Hypothalamus (tissue), 51 donors: ENCODE results near the gene SIGLEC9.

Experiments used
- DNase-seq, 51 donors: peaks; one replicate each; lab custom pipeline; 2025; lab: John Stamatoyannopoulos, UW

Gene SIGLEC9

DNA sequence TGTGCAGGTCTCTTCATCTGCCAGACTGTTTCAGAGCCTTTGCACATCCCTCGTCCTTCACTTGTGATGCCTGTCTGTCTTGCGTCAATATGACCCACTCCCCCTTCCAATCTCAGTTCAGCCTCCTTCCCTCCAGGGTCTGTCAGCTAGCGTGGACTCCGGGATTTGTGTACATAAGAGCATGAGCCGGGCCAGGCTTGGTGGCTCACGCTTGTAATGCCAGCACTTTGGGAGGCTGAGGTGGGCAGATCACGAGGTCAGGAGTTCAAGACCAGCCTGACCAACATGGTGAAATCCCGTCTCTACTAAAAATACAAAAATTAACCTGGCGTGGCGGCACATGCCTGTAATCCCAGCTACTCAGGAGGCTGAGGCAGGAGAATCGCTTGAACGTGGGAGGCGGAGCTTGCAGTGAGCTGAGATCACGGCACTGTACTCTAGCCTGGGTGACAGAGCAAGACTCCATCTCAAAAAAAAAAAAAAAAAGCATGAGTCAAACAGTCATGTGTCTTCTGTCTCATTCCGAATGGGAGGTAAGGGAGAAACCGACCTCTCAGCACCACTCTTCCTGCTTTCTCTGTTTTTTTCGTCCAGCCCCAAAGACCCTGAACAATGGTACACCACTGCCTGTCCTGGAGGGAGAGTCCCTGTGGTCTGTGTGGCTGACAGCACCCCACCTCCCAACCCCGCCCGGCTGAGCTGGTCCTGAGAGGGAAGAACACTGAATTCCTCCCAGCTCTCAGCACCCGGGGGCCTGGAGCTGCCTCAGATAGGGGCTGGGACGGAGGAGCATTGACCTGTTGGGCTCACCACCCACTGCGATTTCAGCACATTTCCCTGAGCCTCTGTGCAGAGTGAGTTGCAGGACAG, 2.4 kb upstream of the SIGLEC9 start:
- DNase-seq, result no peak

DNA sequence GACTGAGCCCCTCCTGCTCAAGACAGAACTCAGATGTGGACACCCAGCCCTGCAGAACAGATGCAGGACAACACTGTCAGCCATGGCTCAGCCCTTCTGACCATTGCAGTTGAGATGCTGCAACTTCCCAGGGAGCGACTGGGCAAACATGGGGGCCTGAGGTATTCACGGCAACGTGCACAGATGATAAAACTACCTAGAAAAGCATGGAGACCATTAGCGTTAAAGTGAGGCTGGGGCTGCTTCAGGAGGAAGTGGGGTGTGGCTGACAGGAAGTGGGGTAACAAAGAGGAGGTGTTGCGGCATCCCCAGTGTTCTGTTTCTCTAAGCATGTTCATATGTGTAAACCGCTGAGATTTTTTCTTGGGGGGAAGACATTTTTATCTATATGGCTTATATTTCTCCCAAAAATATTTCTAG, 1.3 kb upstream of the SIGLEC9 start:
- no peak for DNase-seq

DNA sequence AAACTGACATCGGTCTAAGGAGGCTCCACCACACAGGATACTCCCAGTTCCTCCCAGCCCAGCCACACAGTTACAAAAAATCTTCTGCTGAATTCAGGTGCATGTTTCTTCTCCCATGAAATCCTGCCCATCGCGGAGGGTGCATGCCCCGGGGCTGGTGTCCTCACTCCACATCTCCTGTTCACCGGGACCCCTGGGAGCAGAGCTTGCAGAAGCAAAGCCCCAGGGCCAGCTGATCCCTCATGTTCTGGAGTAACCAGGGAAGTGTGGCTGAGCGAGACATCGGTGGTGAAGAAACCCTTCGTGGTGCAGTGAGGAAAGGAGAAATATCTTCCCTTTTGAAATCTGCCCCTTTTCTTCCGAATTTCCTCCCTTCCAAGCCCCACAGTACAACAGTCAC, 904 bp upstream of the SIGLEC9 start:
- no peak for DNase-seq

DNA sequence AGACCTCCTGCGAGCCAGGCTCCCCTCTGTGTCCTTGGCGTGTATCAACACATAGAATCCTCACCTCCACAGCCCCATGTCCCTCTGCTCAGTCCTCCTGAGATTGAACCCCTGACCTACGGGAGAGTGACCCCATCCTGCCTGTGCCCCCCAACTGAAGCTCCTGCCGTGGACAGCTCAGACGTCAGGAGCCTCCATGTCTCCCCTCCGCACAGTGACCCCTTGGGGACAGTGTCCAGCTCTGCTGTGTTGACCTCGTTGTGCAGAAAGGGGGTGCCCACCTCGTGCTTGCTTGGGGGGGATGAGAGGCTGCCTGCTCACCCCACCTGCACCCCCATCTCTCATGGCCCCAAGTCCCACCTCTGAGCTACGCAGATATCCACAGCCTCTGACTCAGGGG, 490 bp upstream of the SIGLEC9 start:
- no peak for DNase-seq

DNA sequence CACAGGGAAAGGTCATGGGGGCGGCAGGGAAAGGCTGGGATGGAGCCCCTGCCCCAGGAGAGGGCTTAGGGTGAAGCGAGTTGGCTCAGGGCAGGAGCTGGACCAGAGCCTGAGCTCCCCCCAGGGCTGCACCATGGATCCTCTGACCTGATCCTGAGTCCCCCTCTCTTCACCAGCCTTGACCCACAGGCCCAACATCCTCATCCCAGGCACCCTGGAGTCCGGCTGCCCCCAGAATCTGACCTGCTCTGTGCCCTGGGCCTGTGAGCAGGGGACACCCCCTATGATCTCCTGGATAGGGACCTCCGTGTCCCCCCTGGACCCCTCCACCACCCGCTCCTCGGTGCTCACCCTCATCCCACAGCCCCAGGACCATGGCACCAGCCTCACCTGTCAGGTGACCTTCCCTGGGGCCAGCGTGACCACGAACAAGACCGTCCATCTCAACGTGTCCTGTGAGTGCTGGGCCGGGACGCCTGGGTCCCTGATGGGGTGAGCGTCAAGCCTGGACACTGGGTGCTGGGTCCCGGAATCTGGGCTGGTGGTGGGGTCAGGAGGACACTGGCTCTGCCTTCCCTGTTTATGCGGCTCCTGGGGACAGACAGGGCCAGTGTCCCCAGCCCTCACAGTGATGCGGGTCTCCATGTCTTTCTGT, 842 bp downstream of the SIGLEC9 start:
- no peak for DNase-seq

DNA sequence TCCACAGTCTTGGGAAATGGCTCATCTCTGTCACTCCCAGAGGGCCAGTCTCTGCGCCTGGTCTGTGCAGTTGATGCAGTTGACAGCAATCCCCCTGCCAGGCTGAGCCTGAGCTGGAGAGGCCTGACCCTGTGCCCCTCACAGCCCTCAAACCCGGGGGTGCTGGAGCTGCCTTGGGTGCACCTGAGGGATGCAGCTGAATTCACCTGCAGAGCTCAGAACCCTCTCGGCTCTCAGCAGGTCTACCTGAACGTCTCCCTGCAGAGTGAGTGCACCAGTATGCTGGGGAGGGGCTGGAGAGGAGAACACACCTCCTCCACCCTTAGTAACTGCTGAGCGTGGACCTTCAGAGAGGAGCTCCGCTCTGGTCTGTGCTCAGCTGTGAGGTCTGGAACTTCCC, 2.3 kb downstream of the SIGLEC9 start:
- DNase-seq, result no peak

DNA sequence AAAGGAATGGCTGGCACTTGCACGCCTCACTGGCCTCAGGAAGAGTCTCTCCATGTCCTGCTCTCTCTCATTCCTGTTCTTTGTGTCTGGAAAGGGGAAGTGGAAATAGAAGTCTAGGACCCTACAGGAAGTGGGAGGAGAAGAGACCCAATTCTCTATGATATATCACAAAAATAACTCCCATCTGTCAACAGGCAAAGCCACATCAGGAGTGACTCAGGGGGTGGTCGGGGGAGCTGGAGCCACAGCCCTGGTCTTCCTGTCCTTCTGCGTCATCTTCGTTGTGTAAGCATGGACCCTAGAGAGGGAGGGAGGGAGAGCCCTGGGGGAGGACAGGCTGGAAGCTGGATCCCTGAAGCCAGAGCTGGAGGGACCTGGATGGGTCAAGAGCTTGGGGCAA, 3.0 kb downstream of the SIGLEC9 start:
- DNase-seq, result peak in 6 of 51 donors; percentile 11 to 30 (median 20)

DNA sequence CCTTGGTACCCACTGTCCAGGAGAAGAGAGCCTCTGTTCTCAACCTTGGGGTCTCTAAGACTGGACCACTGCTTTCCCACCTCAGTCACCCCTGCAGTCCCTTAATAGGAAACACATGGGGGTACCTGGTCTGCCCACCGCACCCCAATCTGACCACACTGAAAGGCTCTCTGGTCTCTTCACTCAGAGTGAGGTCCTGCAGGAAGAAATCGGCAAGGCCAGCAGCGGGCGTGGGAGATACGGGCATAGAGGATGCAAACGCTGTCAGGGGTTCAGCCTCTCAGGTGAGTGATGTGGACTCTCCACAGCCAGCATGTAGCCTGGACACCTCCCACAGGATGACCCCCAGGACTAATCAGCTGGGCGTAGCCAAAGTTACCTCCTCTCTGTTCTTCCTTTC, 3.5 kb downstream of the SIGLEC9 start:
- DNase-seq, result no peak

DNA sequence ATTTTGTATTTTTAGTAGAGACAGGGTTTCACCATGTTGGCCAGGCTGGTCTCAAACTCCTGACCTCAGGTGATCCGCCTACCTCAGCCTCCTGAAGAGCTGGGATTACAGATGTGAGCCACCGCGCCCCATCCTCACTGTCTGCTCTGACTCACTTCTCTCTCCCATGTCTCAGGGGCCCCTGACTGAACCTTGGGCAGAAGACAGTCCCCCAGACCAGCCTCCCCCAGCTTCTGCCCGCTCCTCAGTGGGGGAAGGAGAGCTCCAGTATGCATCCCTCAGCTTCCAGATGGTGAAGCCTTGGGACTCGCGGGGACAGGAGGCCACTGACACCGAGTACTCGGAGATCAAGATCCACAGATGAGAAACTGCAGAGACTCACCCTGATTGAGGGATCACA, 5.0 kb downstream of the SIGLEC9 start:
- DNase-seq, result no peak

DNA sequence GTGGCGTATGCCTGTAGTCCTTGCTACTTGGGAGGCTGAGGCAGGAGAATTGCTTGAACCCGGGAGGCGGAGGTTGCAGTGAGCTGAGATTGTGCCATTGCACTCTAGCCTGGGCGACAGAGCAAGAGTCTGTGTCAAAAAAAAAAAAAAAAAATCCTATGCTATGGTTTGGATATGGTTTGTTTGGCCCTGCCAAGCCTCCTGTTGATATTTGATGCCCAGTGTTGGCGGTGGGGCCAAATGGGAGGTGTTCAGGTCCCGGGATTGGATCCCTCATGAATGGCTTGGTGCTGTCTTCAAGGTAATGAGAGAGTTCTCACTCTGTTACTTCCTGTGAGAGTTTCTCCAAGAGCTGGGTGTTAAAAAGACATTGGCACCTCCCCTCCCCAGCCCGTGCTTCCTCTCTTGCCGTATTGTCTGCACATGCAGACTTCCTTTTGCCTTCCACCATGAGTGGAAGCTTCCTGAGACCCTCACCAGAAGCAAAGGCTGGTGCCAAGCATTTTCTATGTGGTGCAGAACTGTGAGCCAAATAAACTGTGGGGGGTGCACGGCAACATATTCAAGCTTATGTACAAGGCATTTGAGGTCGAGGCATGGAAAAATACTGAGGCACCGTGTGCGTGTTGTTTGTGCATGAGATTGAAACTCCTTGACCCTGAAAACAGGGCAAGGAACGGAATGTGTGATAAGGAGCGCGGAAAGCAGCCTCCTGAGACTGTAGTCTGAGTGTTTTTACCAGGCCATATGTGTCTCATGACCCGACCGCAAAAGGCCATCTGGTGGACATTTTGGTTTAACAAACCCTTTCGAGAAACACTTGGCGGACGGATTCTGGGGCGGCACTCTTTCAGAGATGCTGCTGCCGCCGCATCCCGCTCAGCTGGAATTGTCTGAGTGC, 7.3 kb downstream of the SIGLEC9 start:
- DNase-seq, result peak in 7 of 51 donors; percentile 6 to 31 (median 16)

DNA sequence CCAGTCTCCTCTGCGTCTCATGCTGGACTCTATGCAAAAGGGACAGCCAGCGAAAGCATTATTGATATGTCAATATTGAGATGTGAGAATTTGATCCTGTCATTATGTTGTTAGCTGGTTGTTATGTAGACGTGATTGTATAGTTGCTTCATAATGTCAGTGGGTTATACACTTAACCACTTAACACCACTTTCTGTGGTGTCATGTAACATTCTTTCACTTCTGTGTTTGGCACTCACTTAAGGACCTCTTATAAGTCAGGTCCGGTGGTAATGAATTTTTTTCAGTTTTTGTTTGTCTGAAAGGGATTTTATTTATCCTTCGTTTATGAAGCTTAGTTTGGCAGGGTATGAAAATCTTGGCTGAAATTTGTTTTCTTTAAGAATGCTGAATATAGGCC, 10.3 kb downstream of the SIGLEC9 start:
- DNase-seq, result no peak

DNA sequence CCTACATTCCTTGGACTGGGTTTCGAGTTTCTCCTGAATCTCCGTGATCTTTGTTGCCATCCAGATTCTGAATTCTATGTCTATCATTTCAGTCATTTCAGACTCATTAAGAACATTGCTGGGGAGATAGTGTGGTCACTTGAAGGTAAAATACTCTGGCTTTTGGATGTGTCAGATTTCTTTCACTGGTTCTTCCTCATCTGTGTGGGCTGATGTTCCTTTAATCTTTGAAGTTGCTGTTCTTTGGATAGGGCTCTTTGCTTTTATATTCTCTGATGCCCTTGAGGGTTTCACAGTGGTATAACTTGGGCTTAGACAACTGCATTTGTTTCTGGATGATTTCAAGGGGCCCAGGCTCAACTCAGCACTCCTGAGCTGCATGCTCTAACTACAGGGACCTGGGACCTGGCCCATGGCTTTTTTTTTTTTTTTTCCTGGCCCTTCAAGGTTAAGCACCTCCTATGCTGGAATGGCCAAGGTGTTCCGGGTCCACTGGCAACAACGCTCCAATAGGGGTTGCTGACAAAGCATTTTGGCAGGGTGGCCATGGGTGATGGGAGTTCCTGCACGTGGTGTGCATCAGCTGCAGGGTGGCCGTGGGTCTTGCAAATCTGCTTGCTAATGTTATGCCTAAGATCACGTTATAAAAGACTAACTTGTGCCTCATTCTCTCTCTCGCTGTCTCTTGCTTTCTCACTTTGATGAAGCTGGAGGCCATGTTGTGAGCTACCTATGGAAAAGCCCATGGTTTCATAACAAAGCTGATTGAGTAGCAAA, 11.5 kb downstream of the SIGLEC9 start:
- DNase-seq, result no peak

DNA sequence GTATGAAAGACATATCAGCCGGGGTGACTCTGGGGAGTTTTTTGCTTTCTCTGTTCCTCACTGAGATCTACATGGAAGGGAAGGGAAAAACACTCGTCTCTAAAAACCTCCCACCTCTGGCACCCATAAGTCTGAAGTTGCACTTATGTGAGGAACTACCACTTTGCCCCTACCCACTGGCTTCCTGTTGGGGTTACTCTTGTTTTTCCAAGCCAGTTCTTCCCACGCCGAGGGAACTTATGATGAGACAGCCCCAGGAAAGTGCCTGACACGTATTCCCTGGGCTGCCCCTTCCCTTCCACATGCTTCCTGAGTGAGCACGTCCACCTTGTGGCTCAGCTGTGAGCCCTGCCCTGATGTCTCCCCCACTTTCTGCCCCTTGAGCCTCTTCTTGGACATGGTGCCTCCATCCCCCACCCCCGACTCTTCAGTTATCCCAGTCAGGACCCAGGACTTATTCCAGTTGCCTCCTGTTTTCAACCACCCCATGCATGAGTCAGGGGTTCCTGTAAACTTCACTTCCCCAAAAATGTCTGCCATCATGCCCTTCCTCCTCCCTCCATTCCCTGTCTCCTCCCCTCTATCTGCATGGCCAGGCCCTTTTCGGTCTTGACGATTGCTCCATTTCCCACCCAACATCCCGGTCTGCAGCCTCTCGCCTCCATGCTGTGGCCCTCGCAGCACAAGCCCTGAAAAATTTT, 12.3 kb downstream of the SIGLEC9 start:
- DNase-seq, result peak in 2 of 51 donors; percentile 4 to 9

DNA sequence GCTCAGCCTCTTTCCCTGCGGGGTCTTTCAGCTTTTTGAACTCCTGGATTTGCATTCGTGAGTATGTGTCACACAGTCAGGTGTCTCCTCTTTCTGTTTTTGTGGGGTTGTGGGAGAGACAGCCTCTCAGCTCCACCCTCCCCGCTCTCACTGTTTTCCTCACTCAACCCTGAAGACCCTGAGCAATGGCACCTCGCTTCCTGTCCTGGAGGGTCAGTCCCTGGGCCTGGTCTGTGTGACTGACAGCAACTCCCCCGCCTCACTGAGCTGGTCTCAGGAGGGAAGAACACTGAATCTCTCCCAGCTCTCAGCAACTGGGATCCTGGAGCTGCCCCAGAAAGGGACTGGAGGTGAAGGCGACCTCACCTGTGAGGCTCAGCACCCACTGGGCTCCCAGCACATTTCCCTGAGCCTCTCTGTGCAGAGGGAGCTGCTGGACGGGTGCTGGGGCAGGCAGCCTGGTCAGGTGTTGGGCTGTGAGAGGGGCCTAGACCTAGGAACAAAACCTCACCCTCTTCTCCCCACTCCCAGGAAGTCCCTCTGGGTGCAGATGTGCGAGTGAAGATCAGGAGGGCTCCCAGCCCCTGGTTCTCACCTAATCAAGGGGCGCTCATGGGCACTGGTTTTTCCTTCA, 13.2 kb downstream of the SIGLEC9 start:
- DNase-seq, result no peak

DNA sequence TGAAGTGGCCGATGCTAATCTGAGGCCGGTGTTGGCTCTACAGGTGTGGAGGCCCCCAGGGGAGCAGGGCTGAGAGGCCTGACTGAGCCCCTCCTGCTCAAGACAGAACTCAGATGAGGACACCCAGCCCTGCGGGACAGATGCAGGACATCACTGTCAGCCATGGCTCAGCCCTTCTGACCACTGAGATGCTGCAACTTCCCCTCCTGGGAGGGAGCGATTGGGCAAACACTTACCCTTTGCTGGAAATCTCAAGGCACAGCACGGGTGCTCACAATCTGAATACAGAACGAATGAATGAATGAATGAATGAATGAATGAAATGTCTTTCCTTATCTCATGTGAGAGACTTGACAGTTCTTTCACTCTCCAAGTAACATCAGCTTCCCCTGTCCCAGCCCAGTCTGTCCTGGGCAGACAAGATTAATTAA, 13.9 kb downstream of the SIGLEC9 start:
- peak in 6 of 51 donors; percentile 5 to 13 (median 10) for DNase-seq

DNA sequence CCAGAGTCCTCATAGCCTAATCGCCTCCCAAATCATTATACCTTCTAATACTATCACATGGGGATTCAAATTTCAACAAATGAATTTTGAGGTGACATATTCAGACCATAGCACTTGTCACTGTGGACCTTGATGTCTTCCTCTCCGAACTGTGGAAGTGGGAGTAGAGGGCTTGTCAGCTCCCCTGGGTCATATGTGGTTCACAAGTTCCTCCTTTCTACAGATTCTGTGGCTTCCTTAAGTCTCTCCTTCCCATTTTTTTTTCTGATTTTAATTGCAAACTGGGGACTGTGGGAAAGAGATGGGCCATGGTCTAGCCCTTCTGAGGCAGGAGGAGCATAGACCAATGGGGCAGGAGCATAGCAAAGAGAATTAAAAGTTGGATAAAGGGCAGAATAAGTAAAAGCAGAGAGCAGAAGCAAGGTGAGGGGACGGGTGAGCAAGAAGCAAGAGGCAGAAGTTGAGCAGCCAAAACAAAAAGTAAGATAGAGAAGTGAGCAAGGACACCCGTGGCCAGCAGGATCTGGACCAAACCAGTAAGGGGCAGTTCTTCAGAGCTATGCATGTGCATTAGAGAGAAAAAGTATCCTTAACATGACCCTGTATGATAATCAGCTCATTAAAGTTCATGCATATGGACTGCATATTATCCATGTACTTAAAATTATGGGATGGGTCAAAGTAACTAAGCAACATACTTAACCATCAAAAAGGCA, 14.8 kb downstream of the SIGLEC9 start:
- peak in 1 of 51 donors; percentile 11 for DNase-seq

DNA sequence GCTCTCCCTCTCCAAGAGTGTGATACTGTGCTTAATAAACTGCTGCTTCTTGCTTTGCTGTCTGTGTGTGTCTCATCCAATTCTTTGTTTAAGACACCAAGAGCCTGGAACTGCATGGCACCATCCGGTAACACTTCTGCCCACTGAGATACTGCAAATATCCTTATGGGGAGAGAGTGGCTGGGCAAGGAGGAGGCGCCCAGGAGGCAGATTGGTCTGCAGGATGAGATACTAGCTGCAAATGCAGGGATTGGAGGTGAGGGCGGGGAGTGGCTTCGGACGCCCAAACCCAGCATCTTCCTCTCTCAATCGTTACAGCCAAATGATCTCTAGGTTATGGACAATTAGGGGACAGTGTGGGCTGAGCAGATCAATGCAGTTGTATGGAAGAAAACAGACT, 15.7 kb downstream of the SIGLEC9 start:
- no peak for DNase-seq

DNA sequence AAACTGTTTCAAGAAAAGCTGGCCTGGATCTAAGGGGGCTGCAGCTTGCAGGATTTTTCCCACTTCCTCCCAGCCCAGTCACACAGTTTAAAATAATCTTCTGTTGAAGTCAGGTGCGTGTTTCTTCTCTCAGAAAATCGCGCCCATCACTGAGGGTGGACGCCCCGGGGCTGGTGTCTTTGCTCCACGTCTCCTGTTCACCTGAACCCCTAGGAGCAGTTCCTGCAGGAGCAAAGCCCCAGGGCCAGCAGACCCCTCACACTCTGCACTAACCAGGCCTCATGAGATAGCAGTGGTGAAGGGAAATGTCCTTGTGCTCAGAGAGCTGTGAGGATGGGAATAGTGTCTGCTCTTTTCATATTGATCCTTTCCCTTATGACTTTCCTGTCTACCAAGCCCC, 16.5 kb downstream of the SIGLEC9 start:
- no peak for DNase-seq
